ENCODE results near the gene FUZ.

Gene FUZ

GRCh38 chr19:49786376-49786820 lies 26.7 kb downstream of the FUZ start:
- no peak for FAIRE-seq
- peak; percentile 54 for DNase-seq (ENCODE audit: low spot score)

- FAIRE-seq (no peak), DNase-seq (ENCODE audit: low spot score) (no peak)
Measured at GRCh38 chr19:49782515-49782914, 30.6 kb downstream of the FUZ start.

GRCh38 chr19:49781394-49781793 lies 31.7 kb downstream of the FUZ start:
- no peak for FAIRE-seq
- DNase-seq (ENCODE audit: low spot score): no peak

GRCh38 chr19:49780861-49781260 lies 32.2 kb downstream of the FUZ start:
- no peak for FAIRE-seq

GRCh38 chr19:49779731-49780555 lies 33.1 kb downstream of the FUZ start:
- no peak for FAIRE-seq
- DNase-seq (ENCODE audit: low spot score): no peak

More at GRCh38 chr19:49780861-49781260, 32.2 kb downstream of the FUZ start:
- no peak for DNase-seq (ENCODE audit: low spot score)

GRCh38 chr19:49776371-49776764 lies 36.7 kb downstream of the FUZ start:
- no peak for DNase-seq (ENCODE audit: low spot score)
- no peak for FAIRE-seq

GRCh38 chr19:49775742-49776370 lies 37.2 kb downstream of the FUZ start:
- FAIRE-seq: no peak
- DNase-seq (ENCODE audit: low spot score): no peak

- DNase-seq (ENCODE audit: low spot score) (no peak), FAIRE-seq (no peak)
Measured at GRCh38 chr19:49774969-49775368, 38.1 kb downstream of the FUZ start.

GRCh38 chr19:49773663-49774350 lies 39.3 kb downstream of the FUZ start:
- no peak for DNase-seq (ENCODE audit: low spot score)
- FAIRE-seq: no peak

- FAIRE-seq (no peak), DNase-seq (ENCODE audit: low spot score) (no peak)
Measured at GRCh38 chr19:49772850-49773432, 40.2 kb downstream of the FUZ start.

GRCh38 chr19:49771674-49772139 lies 41.4 kb downstream of the FUZ start:
- no peak for DNase-seq (ENCODE audit: low spot score)
- no peak for FAIRE-seq

- no peak for FAIRE-seq
- DNase-seq (ENCODE audit: low spot score): no peak
Measured at GRCh38 chr19:49770529-49770928, 42.6 kb downstream of the FUZ start.

- no peak for FAIRE-seq
- DNase-seq (ENCODE audit: low spot score): no peak
Measured at GRCh38 chr19:49767967-49768581, 45.0 kb downstream of the FUZ start.

GRCh38 chr19:49767381-49767780 lies 45.7 kb downstream of the FUZ start:
- FAIRE-seq: no peak
- DNase-seq (ENCODE audit: low spot score): no peak

- no peak for FAIRE-seq
- no peak for DNase-seq (ENCODE audit: low spot score)
Measured at GRCh38 chr19:49766930-49767299, 46.2 kb downstream of the FUZ start, which contains the start of gene AP2A1. Gene AP2A1 (plus strand): TSS chr19:49767001. CDS start chr19:49767134, 133 bp downstream.

GRCh38 chr19:49766007-49766929 lies 46.8 kb downstream of the FUZ start:
- FAIRE-seq (peak; percentile 37), DNase-seq (ENCODE audit: low spot score) (peak; percentile 100)

- DNase-seq (ENCODE audit: low spot score) (no peak), FAIRE-seq (no peak)
Measured at GRCh38 chr19:49764341-49764740, 48.8 kb downstream of the FUZ start.

GRCh38 chr19:49763230-49763629 lies 49.9 kb downstream of the FUZ start, which contains the start of gene TSKS:
Gene TSKS (minus strand): TSS chr19:49763306. CDS start chr19:49763247, 59 bp downstream.
- no peak for DNase-seq (ENCODE audit: low spot score)
- FAIRE-seq: no peak

- DNase-seq (ENCODE audit: low spot score): no peak
Measured at GRCh38 chr19:49761625-49762311, 51.3 kb downstream of the FUZ start.

More at GRCh38 chr19:49761625-49762311, 51.3 kb downstream of the FUZ start:
- FAIRE-seq: no peak
